ENCODE results near the gene NTRK2.

NTRK2 gene

DNA sequence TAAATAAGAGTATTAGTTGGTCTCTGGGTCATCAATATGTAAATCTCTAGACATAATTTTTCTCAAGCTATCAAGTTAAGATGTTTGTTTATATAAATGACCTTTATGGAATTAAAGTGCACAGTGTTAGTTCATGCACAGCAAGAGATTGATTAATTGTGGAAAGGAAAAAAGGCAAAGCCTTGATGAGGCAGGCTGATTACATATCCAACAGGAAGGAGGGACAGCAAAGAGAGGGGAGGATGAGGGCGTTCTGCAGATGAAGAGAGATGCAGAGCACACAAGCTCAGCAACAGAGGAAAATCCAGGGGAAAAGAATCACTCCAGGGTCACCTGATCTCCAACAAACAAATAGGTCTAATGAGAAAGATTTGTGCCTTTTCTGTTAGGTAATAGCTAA is 16.5 kb downstream of the NTRK2 start:
- WGBS (ENCODE audit: extremely low coverage, insufficient coverage, insufficient read length), result no CpG with 5 or more reads among the region's 1 CpG

DNA sequence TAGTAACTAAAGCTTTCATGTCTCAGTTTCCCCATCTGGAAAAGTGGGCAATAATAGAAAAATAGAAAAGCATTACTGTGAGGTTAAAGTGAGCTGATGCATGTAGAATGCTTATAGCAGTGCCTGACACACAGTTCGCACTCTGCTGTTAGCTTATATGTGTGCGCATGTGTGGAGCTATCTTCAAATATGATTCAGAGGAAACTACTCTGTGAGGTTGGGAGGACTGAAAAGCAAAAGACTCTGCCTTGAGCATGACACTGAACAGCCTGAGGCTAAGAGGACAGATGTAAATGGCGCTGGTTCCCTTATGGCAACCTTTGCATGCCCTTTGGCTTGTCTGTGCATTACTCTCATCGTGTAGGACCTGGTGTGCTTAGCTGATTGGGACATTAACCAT is 19.4 kb downstream of the NTRK2 start:
- DNase-seq, result peak in 1 of 2 donors; percentile 33
- H3K4me3 ChIP-seq (ENCODE audit: low read depth, low read length), result no peak overlapping the region
- no peaks in the 10 kb centered on the region for H3K27me3 ChIP-seq (ENCODE audit: insufficient read depth, low read length)
- no peak overlapping the region for H2AK5ac ChIP-seq (ENCODE audit: low read length)
- H4K8ac ChIP-seq (ENCODE audit: low read depth, low read length), result no peak overlapping the region
- no peak overlapping the region for H3K27ac ChIP-seq (ENCODE audit: low read depth, low read length)
- H3K18ac ChIP-seq (ENCODE audit: low read length), result no peak overlapping the region
- H4K12ac ChIP-seq (ENCODE audit: low read depth, low read length), result no peak overlapping the region
- no peak overlapping the region for H3K14ac ChIP-seq (ENCODE audit: low read length)
- H3K79me2 ChIP-seq (ENCODE audit: control insufficient read depth, insufficient read depth, low read length, poor library complexity), result no peaks in the 10 kb centered on the region
- no peaks in the 10 kb centered on the region for H3K4me1 ChIP-seq (ENCODE audit: control insufficient read depth in 1 of 2, insufficient read depth in 2 of 2, low read length in 2 of 2)
- H3K23ac ChIP-seq (ENCODE audit: low read length), result no peak overlapping the region
- no peak overlapping the region for H2BK120ac ChIP-seq (ENCODE audit: insufficient read depth, low read length, poor library complexity)
- no peak overlapping the region for H2AFZ ChIP-seq (ENCODE audit: insufficient read depth, low read length, poor library complexity)
- no peaks in the 10 kb centered on the region for H3K36me3 ChIP-seq (ENCODE audit: control insufficient read depth in 1 of 2, insufficient read depth in 2 of 2, low read length in 2 of 2)
- no peaks in the 10 kb centered on the region for H3K9me3 ChIP-seq (ENCODE audit: insufficient read depth, low read depth, low read length)
- WGBS (ENCODE audit: extremely low coverage, insufficient coverage, insufficient read length), result no CpG with 5 or more reads among the region's 4 CpGs
- H3K79me1 ChIP-seq (ENCODE audit: low read length), result no peaks in the 10 kb centered on the region
- H2BK12ac ChIP-seq (ENCODE audit: low read length), result no peak overlapping the region
- H3K4me2 ChIP-seq (ENCODE audit: low read length), result no peak overlapping the region
- H3K9ac ChIP-seq (ENCODE audit: low read length), result no peak overlapping the region
- no peak overlapping the region for H4K91ac ChIP-seq (ENCODE audit: low read depth, low read length)
- H2BK5ac ChIP-seq (ENCODE audit: low read depth, low read length, poor library complexity), result no peak overlapping the region
- H3K4ac ChIP-seq (ENCODE audit: low read depth, low read length), result no peak overlapping the region

More for the DNA sequence above, 16.5 kb downstream of the NTRK2 start:
- Histone ChIP-seq H3K14ac (ENCODE audit: low read length) (no peak overlapping the region), H4K12ac (ENCODE audit: low read depth, low read length) (no peak overlapping the region), H3K9ac (ENCODE audit: low read length) (no peak overlapping the region), H2AFZ (ENCODE audit: insufficient read depth, low read length, poor library complexity) (no peak overlapping the region), H3K36me3 (ENCODE audit: control insufficient read depth in 1 of 2, insufficient read depth in 2 of 2, low read length in 2 of 2) (no peaks in the 10 kb centered on the region), H4K8ac (ENCODE audit: low read depth, low read length) (no peak overlapping the region), H3K79me1 (ENCODE audit: low read length) (no peaks in the 10 kb centered on the region), H2BK12ac (ENCODE audit: low read length) (no peak overlapping the region), H3K4me1 (ENCODE audit: control insufficient read depth in 1 of 2, insufficient read depth in 2 of 2, low read length in 2 of 2) (no peaks in the 10 kb centered on the region), H3K4ac (ENCODE audit: low read depth, low read length) (no peak overlapping the region), H3K27me3 (ENCODE audit: insufficient read depth, low read length) (no peaks in the 10 kb centered on the region), H3K23ac (ENCODE audit: low read length) (no peak overlapping the region), H3K79me2 (ENCODE audit: control insufficient read depth, insufficient read depth, low read length, poor library complexity) (no peaks in the 10 kb centered on the region), H3K27ac (ENCODE audit: low read depth, low read length) (no peak overlapping the region), H3K18ac (ENCODE audit: low read length) (no peak overlapping the region), H2BK5ac (ENCODE audit: low read depth, low read length, poor library complexity) (no peak overlapping the region), H3K9me3 (ENCODE audit: insufficient read depth, low read depth, low read length) (no peaks in the 10 kb centered on the region), H3K4me2 (ENCODE audit: low read length) (no peak overlapping the region), H2AK5ac (ENCODE audit: low read length) (no peak overlapping the region), H3K4me3 (ENCODE audit: low read depth, low read length) (no peak overlapping the region), H4K91ac (ENCODE audit: low read depth, low read length) (no peak overlapping the region), H2BK120ac (ENCODE audit: insufficient read depth, low read length, poor library complexity) (no peak overlapping the region)
- no peak for DNase-seq

DNA sequence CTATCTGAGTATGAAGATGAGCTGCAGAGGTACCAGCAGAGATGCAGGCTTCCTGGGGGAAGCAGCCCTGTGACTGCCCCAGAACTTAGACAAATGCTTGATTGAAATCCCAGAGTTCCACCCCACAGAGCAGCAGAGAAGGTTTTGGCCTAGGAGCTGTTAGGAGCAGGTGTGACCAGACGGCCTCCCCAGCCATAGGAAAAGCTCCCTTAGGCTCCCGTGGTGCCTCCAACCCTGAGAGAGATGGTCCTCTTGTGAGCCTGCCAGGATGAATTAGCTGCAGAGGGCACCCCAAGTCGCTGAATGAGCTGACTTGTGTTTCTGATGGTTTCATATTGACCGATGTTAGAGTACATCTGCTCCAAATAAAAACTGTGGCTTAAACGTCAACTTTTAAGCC is 22.1 kb downstream of the NTRK2 start:
- no peak overlapping the region for H4K8ac ChIP-seq (ENCODE audit: low read depth, low read length)
- no peaks in the 10 kb centered on the region for H3K4me1 ChIP-seq (ENCODE audit: control insufficient read depth in 1 of 2, insufficient read depth in 2 of 2, low read length in 2 of 2)
- H4K91ac ChIP-seq (ENCODE audit: low read depth, low read length), result no peak overlapping the region
- H3K9ac ChIP-seq (ENCODE audit: low read length), result no peak overlapping the region
- no peak overlapping the region for H2BK5ac ChIP-seq (ENCODE audit: low read depth, low read length, poor library complexity)
- no peaks in the 10 kb centered on the region for H3K27me3 ChIP-seq (ENCODE audit: insufficient read depth, low read length)
- no peak overlapping the region for H3K4ac ChIP-seq (ENCODE audit: low read depth, low read length)
- DNase-seq, result no peak
- H3K79me1 ChIP-seq (ENCODE audit: low read length), result no peaks in the 10 kb centered on the region
- H3K79me2 ChIP-seq (ENCODE audit: control insufficient read depth, insufficient read depth, low read length, poor library complexity), result no peaks in the 10 kb centered on the region
- no peak overlapping the region for H2BK120ac ChIP-seq (ENCODE audit: insufficient read depth, low read length, poor library complexity)
- H3K27ac ChIP-seq (ENCODE audit: low read depth, low read length), result no peak overlapping the region
- H3K36me3 ChIP-seq (ENCODE audit: control insufficient read depth in 1 of 2, insufficient read depth in 2 of 2, low read length in 2 of 2), result no peaks in the 10 kb centered on the region
- no peak overlapping the region for H2AK5ac ChIP-seq (ENCODE audit: low read length)
- H2BK12ac ChIP-seq (ENCODE audit: low read length), result no peak overlapping the region
- no peak overlapping the region for H3K18ac ChIP-seq (ENCODE audit: low read length)
- no peaks in the 10 kb centered on the region for H3K9me3 ChIP-seq (ENCODE audit: insufficient read depth, low read depth, low read length)
- no peak overlapping the region for H3K4me3 ChIP-seq (ENCODE audit: low read depth, low read length)
- no peak overlapping the region for H3K4me2 ChIP-seq (ENCODE audit: low read length)
- H3K14ac ChIP-seq (ENCODE audit: low read length), result no peak overlapping the region
- H3K23ac ChIP-seq (ENCODE audit: low read length), result no peak overlapping the region
- no CpG with 5 or more reads among the region's 5 CpGs for WGBS (ENCODE audit: extremely low coverage, insufficient coverage, insufficient read length)
- H4K12ac ChIP-seq (ENCODE audit: low read depth, low read length), result no peak overlapping the region
- H2AFZ ChIP-seq (ENCODE audit: insufficient read depth, low read length, poor library complexity), result no peak overlapping the region

DNA sequence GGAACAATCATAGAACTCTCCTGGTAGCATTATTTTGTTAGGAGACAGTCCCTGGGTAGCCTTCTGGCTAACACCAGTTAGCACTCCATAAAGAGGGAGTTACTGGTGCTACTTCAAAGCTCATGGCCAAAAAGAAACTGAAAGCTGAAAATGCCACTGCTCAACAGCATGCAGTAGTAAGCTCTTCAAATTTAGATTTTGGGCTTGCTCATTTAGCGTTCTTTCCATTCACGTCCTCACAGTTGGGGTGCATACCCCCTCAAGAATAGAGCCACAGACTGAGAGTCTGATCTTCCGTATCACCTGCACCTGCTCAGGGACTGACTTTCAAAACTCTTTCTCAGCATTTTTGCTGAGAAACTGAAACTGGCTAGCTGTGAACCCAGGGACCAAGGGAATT is 24.7 kb downstream of the NTRK2 start:
- DNase-seq, result no peak
- H2AK5ac ChIP-seq (ENCODE audit: low read length), result no peak overlapping the region

More for the DNA sequence above, 24.7 kb downstream of the NTRK2 start:
- Histone ChIP-seq H3K18ac (ENCODE audit: low read length) (no peak overlapping the region), H3K27ac (ENCODE audit: low read depth, low read length) (no peak overlapping the region), H3K9ac (ENCODE audit: low read length) (no peak overlapping the region), H4K91ac (ENCODE audit: low read depth, low read length) (no peak overlapping the region), H3K4me3 (ENCODE audit: low read depth, low read length) (no peak overlapping the region), H3K79me1 (ENCODE audit: low read length) (no peaks in the 10 kb centered on the region), H2BK120ac (ENCODE audit: insufficient read depth, low read length, poor library complexity) (no peak overlapping the region), H3K27me3 (ENCODE audit: insufficient read depth, low read length) (no peaks in the 10 kb centered on the region), H3K4me1 (ENCODE audit: control insufficient read depth in 1 of 2, insufficient read depth in 2 of 2, low read length in 2 of 2) (no peaks in the 10 kb centered on the region), H2BK12ac (ENCODE audit: low read length) (no peak overlapping the region), H2BK5ac (ENCODE audit: low read depth, low read length, poor library complexity) (no peak overlapping the region), H3K23ac (ENCODE audit: low read length) (no peak overlapping the region), H3K14ac (ENCODE audit: low read length) (no peak overlapping the region), H4K8ac (ENCODE audit: low read depth, low read length) (no peak overlapping the region), H3K4me2 (ENCODE audit: low read length) (no peak overlapping the region), H3K36me3 (ENCODE audit: control insufficient read depth in 1 of 2, insufficient read depth in 2 of 2, low read length in 2 of 2) (no peaks in the 10 kb centered on the region), H3K9me3 (ENCODE audit: insufficient read depth, low read depth, low read length) (no peaks in the 10 kb centered on the region), H3K79me2 (ENCODE audit: control insufficient read depth, insufficient read depth, low read length, poor library complexity) (no peaks in the 10 kb centered on the region), H4K12ac (ENCODE audit: low read depth, low read length) (no peak overlapping the region), H3K4ac (ENCODE audit: low read depth, low read length) (no peak overlapping the region), H2AFZ (ENCODE audit: insufficient read depth, low read length, poor library complexity) (no peak overlapping the region)
- no CpG with 5 or more reads among the region's 3 CpGs for WGBS (ENCODE audit: extremely low coverage, insufficient coverage, insufficient read length)

Data from trophoblast cell (in vitro differentiated cells and primary cell).